ENCODE results near the gene SP110. TPM values are rescaled to one million over a fixed set of nuclear protein-coding genes. Genes with fewer than 3 reads are reported as not detected.

The SP110 gene
- total RNA-seq, 1 donor from 2014 or later: 61.7 TPM

DNA sequence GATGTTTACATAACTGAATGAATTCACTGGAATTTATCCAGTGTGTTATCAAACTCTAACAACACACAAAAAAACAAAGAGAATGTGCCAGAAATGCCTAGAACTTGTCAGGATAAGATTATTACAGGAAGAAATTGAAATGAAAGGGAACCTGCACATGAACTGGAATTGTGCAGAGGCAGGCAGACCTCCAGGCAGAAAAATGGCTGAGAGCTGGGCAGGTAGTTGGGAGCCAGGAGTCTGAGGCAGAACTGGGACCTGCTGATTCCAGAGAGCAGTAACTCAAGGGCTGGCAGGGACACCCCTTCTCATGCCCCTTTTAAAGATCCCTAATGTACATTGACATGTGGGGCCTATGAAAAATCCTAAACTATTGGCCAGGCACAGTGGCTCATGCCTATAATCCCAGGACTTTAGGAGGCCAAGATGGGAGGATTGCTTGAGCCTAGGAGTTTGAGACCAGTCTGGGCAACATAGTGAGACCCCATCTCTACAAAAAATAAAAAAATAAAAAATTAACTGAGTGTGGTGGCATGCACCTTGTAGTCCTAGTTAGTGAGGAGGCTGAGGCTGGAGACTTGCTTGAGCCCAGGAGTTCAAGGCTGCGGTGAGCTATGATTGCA lies 674 bp upstream of the SP110 start:
- peak overlapping the region; percentile 79 for H3K9ac ChIP-seq (ENCODE audit: low read length)
- H3K36me3 Mint-ChIP-seq (ENCODE audit: low read depth, unreplicated experiment): peaks cover 11% of the 10 kb centered on the region
- H3K36me3 ChIP-seq (ENCODE audit: insufficient read depth, low read length): no peaks in the 10 kb centered on the region
- H3K4me2 ChIP-seq (ENCODE audit: low read length): peak overlapping the region; percentile 86
- H3K4me3 ChIP-seq (ENCODE audit: insufficient read depth, low read depth, low read length): peak overlapping the region; percentile 75
- H3K79me2 ChIP-seq (ENCODE audit: insufficient read depth, low read length): no peaks in the 10 kb centered on the region
- H3K4me3 Mint-ChIP-seq (ENCODE audit: unreplicated experiment): peak overlapping the region; percentile 94
- H3K27me3 ChIP-seq (ENCODE audit: insufficient read depth, low read length): no peaks in the 10 kb centered on the region
- H3K27ac ChIP-seq (ENCODE audit: low read depth, low read length): peak overlapping the region; percentile 64
- no peaks in the 10 kb centered on the region for H3K9me3 ChIP-seq (ENCODE audit: insufficient read depth, low read depth, low read length)
- peaks cover 30% of the 10 kb centered on the region for H3K4me1 Mint-ChIP-seq (ENCODE audit: low read depth, unreplicated experiment)
- H4K20me1 ChIP-seq (ENCODE audit: insufficient read depth, low read length): no peaks in the 10 kb centered on the region
- H2AFZ ChIP-seq (ENCODE audit: low read depth, low read length): peak overlapping the region; percentile 81
- TF ChIP-seq, protein P1, sequence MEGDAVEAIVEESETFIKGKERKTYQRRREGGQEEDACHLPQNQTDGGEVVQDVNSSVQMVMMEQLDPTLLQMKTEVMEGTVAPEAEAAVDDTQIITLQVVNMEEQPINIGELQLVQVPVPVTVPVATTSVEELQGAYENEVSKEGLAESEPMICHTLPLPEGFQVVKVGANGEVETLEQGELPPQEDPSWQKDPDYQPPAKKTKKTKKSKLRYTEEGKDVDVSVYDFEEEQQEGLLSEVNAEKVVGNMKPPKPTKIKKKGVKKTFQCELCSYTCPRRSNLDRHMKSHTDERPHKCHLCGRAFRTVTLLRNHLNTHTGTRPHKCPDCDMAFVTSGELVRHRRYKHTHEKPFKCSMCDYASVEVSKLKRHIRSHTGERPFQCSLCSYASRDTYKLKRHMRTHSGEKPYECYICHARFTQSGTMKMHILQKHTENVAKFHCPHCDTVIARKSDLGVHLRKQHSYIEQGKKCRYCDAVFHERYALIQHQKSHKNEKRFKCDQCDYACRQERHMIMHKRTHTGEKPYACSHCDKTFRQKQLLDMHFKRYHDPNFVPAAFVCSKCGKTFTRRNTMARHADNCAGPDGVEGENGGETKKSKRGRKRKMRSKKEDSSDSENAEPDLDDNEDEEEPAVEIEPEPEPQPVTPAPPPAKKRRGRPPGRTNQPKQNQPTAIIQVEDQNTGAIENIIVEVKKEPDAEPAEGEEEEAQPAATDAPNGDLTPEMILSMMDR (IDR thresholded peaks at IDR 0.05; ENCODE audit: insufficient read depth, low read depth, low read length): no peak
- TF ChIP-seq EZH2 (IDR thresholded peaks at IDR 0.05; ENCODE audit: insufficient read depth, low read length): no peak
- H3K27ac Mint-ChIP-seq (ENCODE audit: unreplicated experiment): peak overlapping the region; percentile 93
- DNase-seq (ENCODE audit: low read depth): no peak
- no peaks in the 10 kb centered on the region for H3K9me3 Mint-ChIP-seq (ENCODE audit: unreplicated experiment)
- H3K27me3 Mint-ChIP-seq (ENCODE audit: low read depth, unreplicated experiment): no peaks in the 10 kb centered on the region
- FAIRE-seq: no peak
- H3K4me1 ChIP-seq (ENCODE audit: insufficient read depth, low read length): peaks cover 9% of the 10 kb centered on the region

DNA sequence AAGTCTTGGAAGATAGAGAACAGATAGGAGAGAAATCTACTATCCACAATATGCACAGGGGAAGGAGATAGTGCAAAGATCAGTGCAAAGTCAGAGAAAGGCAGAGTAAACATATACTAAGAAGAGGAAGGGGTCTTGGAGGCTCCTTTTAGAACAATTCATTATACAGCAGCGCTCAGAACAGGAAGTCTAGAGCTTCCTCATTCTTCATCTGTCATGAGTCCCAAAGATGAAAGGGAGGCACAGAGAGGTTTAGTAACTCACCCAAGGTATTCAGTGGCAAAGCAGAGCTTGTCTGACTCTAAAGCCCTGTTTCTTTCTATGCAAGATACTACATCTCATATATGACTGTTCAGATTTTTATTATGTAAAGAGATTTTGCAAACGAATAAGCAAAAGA lies 1.4 kb downstream of the SP110 start:
- no peak for TF ChIP-seq EZH2 (IDR thresholded peaks at IDR 0.05; ENCODE audit: insufficient read depth, low read length)
- TF ChIP-seq, protein P1 (IDR thresholded peaks at IDR 0.05; ENCODE audit: insufficient read depth, low read depth, low read length): no peak
- H3K9me3 ChIP-seq (ENCODE audit: insufficient read depth, low read depth, low read length): no peaks in the 10 kb centered on the region
- H3K27me3 ChIP-seq (ENCODE audit: insufficient read depth, low read length): no peaks in the 10 kb centered on the region
- H3K4me1 ChIP-seq (ENCODE audit: insufficient read depth, low read length): peaks cover 9% of the 10 kb centered on the region
- H3K36me3 ChIP-seq (ENCODE audit: insufficient read depth, low read length): no peaks in the 10 kb centered on the region
- Mint-ChIP-seq H3K9me3 (ENCODE audit: unreplicated experiment) (no peaks in the 10 kb centered on the region), H3K4me3 (ENCODE audit: unreplicated experiment) (peak overlapping the region; percentile 94), H3K27me3 (ENCODE audit: low read depth, unreplicated experiment) (no peaks in the 10 kb centered on the region), H3K27ac (ENCODE audit: unreplicated experiment) (no peak overlapping the region), H3K4me1 (ENCODE audit: low read depth, unreplicated experiment) (peaks cover 29% of the 10 kb centered on the region), H3K36me3 (ENCODE audit: low read depth, unreplicated experiment) (peaks cover 24% of the 10 kb centered on the region)
- no peak for DNase-seq (ENCODE audit: low read depth)
- no peak overlapping the region for H3K4me3 ChIP-seq (ENCODE audit: insufficient read depth, low read depth, low read length)
- FAIRE-seq: no peak
- no peaks in the 10 kb centered on the region for H4K20me1 ChIP-seq (ENCODE audit: insufficient read depth, low read length)
- H3K27ac ChIP-seq (ENCODE audit: low read depth, low read length): no peak overlapping the region
- H3K79me2 ChIP-seq (ENCODE audit: insufficient read depth, low read length): no peaks in the 10 kb centered on the region
- no peak overlapping the region for H2AFZ ChIP-seq (ENCODE audit: low read depth, low read length)
- H3K4me2 ChIP-seq (ENCODE audit: low read length): peak overlapping the region; percentile 86
- no peak overlapping the region for H3K9ac ChIP-seq (ENCODE audit: low read length)

DNA sequence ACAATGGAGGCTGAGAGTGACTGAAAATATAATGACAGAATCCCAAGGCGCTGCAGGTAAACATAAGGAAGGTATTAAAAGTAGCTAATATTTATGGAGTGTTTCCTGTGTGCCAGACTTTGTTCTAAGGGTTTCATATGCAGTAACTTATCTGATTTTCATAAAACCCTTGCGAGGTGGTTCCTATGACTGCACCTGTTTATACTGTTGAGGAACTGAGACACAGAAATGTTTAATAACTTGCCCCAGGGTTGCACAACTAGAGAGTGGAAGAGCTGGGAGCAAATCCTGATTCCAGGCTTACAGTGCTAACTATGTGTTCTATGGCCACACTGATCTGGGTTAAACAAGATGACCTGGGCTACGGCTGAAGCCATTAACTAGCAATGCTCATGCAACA lies 2.4 kb downstream of the SP110 start:
- Histone ChIP-seq H3K4me2 (ENCODE audit: low read length) (no peak overlapping the region), H3K4me3 (ENCODE audit: insufficient read depth, low read depth, low read length) (no peak overlapping the region), H4K20me1 (ENCODE audit: insufficient read depth, low read length) (no peaks in the 10 kb centered on the region), H3K79me2 (ENCODE audit: insufficient read depth, low read length) (no peaks in the 10 kb centered on the region), H2AFZ (ENCODE audit: low read depth, low read length) (no peak overlapping the region), H3K9me3 (ENCODE audit: insufficient read depth, low read depth, low read length) (no peaks in the 10 kb centered on the region), H3K9ac (ENCODE audit: low read length) (no peak overlapping the region), H3K36me3 (ENCODE audit: insufficient read depth, low read length) (no peaks in the 10 kb centered on the region), H3K27me3 (ENCODE audit: insufficient read depth, low read length) (no peaks in the 10 kb centered on the region), H3K27ac (ENCODE audit: low read depth, low read length) (no peak overlapping the region), H3K4me1 (ENCODE audit: insufficient read depth, low read length) (peaks cover 9% of the 10 kb centered on the region)
- Mint-ChIP-seq H3K36me3 (ENCODE audit: low read depth, unreplicated experiment) (peaks cover 32% of the 10 kb centered on the region), H3K4me3 (ENCODE audit: unreplicated experiment) (peak overlapping the region; percentile 94), H3K27me3 (ENCODE audit: low read depth, unreplicated experiment) (no peaks in the 10 kb centered on the region), H3K27ac (ENCODE audit: unreplicated experiment) (no peak overlapping the region), H3K9me3 (ENCODE audit: unreplicated experiment) (peaks cover 1% of the 10 kb centered on the region), H3K4me1 (ENCODE audit: low read depth, unreplicated experiment) (peaks cover 21% of the 10 kb centered on the region)
- TF ChIP-seq, protein P1 (IDR thresholded peaks at IDR 0.05; ENCODE audit: insufficient read depth, low read depth, low read length): no peak
- no peak for FAIRE-seq
- DNase-seq (ENCODE audit: low read depth): no peak

All from astrocyte (in vitro differentiated cells and primary cell).